T47D (cell line): ENCODE results near the gene CCDC85B.
A peak's percentile ranks its signal among the peaks of the same experiment; 100 is the strongest.
"Not testable (repeated sequence)": the region's sequence is repeated elsewhere in the genome, so short reads cannot be mapped to it uniquely, and the experiment has no call there.

Experiments
- DNase-seq, 2 experiments: peaks; one replicate each; pipeline versions ENCODE4 v3.0.0 to v3.0.0-alpha.2; 2011 to 2012; ENCODE audit warnings: low read depth in 1 of 2, low spot score in 1 of 2
- JUND ChIP-seq: IDR thresholded peaks from 2 replicates; pipeline ENCODE4 v1.6.1; 2012; ENCODE audit warnings: low read depth
- in situ Hi-C: cut with HindIII; loops from 2 replicates; pipeline ENCODE4 v1.10.0; 2016; ENCODE audit warnings: low sequenced_read_pairs, low pct_unique_long_range_greater_than_20kb

The CCDC85B gene

DNA sequence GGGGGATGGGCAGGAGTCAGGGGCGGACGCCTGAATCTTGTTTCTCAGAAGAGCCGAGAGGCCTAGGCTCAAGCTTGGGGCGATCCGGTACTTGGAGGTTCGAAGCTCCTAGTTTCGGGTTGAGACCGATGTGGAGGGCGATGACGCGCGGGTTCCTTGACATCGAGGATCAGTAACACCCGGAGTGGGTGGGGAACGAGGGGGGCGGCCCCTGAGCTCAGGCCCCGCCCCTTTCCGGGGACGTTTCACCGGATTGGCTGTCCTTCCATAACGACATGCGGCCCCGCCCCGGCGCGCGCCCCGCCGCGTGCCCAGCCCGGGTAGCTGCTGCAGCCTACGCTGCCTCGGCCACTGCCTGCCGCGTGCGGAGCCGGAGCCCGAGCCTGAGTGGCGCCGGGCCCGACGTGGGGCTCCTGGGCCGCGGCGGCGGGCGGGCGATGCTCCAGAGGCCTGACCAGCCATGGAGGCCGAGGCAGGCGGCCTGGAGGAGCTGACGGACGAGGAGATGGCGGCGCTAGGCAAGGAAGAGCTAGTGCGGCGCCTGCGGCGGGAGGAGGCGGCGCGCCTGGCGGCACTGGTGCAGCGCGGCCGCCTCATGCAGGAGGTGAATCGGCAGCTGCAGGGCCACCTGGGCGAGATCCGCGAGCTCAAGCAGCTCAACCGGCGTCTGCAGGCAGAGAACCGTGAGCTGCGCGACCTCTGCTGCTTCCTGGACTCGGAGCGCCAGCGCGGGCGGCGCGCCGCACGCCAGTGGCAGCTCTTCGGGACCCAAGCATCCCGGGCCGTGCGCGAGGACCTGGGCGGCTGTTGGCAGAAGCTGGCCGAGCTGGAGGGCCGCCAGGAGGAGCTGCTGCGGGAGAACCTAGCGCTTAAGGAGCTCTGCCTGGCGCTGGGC lies at the start of gene CCDC85B:
CCDC85B (plus strand) TSS at position 350 of the 895 bp plus-strand sequence; CDS start at position 461, 111 bp downstream.
- peak; percentile 97 to 99 for DNase-seq
- no peak for TF ChIP-seq JUND
- in situ Hi-C loops: no loop called here

DNA sequence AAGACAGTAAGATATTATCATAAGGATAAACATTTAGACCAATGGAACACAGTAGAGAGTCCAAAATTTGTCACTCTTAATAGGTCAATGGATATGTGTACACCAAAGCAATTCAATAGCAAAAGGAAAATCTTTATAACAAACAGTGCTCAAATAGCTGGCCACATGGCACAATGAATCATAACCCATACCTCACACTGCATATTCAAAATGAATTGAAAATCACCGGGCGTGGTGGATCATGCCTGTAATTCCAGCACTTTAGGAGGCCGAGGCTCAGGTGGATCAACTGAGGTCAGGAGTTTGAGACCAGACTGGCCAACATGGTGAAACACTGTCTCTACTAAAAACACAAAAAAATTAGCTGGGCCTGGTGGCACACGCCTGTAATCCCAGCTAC lies 48.3 kb upstream of the CCDC85B start:
- in situ Hi-C loops: no loop called here
- peak in 1 of 2 experiments; percentile 24 for DNase-seq
- TF ChIP-seq JUND: no peak

DNA sequence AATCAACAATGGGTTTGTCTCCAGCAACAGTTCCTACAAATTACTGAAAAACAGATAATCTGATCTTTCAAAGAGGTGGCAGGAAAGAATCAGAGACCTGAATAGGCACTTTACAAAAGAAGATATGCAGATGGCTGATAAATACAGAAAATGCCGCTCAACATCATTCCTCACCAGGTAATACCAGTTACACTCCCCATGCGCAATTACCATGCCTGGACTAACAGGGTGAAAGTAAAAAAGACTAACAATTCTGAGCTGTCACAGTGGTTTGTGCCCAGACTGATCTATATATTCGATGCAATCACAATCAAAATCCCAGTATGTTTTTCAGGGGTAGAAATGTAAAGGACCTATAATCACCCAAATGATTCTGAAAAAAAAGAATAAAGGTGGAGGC lies 46.7 kb upstream of the CCDC85B start:
- in situ Hi-C loops: no loop called here
- no peak for TF ChIP-seq JUND
- peak in 1 of 2 experiments; percentile 58 for DNase-seq

DNA sequence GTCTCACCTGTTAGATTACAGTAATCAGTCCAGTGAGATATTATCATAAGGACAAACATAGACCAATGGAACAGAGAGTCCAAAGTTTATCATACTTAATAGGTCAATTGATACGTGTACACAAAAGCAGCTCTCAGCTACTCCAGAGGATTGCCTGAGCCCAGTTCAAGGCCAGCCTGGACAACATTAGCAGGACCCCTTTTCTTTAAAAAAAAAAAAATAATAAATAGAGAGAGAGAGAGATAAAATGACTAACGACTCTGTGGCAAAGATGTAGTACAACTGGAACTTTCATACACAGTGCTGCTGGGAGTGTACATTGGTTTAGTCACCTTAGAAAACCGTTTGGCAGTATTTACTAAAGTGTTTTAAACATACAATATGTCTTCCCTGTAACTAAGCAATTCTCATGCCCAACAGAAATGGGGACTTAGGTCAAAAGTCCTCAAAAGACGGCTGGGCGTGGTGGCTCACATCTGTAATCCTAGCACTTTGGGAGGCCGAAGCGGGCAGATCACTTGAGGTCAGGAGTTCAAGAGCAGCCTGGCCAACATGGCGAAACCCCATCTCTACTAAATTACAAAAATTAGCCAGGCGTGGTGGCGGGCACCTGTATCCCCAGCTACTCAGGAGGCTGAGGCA lies 46.1 kb upstream of the CCDC85B start:
- in situ Hi-C loops: no loop called here
- no peak for DNase-seq
- TF ChIP-seq JUND: no peak

DNA sequence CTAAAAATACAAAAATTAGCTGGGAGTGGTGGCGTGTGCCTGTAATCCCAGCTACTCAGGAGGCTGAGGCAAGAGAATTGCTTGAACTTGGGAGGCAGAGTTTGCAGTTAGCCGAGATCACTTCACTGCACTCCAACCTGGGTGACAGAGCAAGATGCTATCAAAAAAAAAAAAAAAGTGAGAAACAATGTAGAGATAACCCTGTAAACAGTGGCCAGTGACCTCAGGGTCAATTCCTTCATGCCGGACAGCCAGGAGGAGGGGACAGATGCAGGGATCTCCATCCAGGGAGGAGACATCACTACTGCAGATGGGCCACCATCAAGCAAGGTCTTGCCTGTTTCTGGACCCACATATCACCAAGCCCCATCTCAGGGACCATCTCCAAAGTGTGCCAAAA lies 42.7 kb upstream of the CCDC85B start:
- DNase-seq: no peak
- in situ Hi-C loops: no loop called here

DNA sequence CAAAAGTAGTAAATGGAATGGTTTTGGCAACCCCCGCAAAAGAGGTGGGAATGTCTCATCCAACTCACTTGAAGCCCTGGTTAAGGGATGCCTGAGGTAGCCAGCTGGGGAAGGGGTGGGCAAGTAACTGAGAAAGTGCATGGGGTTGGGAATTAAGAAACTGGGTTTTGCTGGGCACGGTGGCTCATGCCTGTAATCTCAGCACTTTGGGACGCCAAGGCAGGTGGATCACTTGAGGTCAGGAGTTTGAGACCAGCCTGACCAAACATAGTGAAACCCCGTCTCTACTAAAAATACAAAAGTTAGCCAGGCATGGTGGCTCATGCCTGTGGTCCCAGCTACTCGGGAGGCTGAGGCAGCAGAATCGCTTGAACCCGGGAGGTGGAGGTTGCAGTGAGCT lies 41.8 kb upstream of the CCDC85B start:
- DNase-seq, in situ Hi-C loops: not testable (repeated sequence)

More for the DNA sequence above, 42.7 kb upstream of the CCDC85B start:
- TF ChIP-seq JUND: no peak

DNA sequence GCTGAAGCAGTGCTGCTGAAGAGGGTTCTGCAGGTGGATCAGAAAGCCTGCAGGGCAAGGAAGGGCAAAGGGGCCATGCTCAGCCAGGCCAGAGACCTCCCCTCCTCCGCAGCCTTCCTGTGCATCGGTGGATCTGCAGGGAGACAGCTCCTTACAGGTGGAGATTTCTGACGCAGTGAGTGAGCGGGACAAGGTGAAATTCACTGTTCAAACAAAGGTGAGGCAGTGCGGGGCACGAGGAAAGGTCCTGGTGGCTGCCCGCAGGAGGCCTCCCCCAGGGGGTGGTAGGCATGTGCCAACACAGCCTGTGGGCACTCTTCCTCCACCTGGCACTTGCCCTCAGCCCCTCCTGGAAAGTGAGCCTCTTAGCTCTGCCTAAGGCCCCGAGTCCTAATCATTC lies 41.1 kb upstream of the CCDC85B start:
- no peak for DNase-seq
- TF ChIP-seq JUND: no peak
- in situ Hi-C loops: no loop called here

DNA sequence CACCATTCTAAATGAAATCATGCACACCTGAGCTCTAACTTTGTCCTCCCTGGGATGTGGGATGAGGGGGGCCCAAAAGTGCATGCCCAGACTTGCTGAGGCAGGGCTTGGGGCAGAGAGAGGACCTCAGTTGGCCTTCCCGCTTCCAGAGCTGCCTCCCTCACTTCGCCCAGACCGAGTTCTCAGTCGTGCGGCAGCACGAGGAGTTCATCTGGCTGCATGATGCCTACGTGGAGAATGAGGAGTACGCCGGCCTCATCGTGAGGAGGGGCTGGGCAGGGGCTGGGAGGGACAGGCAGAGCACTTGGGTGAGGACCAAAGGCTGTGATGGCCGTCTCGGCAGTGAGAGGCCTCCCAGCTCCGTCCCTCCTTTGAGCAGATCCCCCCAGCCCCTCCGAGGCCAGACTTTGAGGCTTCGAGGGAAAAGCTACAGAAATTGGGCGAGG lies 40.7 kb upstream of the CCDC85B start:
- DNase-seq: no peak
- TF ChIP-seq JUND: no peak
- in situ Hi-C loops: no loop called here

DNA sequence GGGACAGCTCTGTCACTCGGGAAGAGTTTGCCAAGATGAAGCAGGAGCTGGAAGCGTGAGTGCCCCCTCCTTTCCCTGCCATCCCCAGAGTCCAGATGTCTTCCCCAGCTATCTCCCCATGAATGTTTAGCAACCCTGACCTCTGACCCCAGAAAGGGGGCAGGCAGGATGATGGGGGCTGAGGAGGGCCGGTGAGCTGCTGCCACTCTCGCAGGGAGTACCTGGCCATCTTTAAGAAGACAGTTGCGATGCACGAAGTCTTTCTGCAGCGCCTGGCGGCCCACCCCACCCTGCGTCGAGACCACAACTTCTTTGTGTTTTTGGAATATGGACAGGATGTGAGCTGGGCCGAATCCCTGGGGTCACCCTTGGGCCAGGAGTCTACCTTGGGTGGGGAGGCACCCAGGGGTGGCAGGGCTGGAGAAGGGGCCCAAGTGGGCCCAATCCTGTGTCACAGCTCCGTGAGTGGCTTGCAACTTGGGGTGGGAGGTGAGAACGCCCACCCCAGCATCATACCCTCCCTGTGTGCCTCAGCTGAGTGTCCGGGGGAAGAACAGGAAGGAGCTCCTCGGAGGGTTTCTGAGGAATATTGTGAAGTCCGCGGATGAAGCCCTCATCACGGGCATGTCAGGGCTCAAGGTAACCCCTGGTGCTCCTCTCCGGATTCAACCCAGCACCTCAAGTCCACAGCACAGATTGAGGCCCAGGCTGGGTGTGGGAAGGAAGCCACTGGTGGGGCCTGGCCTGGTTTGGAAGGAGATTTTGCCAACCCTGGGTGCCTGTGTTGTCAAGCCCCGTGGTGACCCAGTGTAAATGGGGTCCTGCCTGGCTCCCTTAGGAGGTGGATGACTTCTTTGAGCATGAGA lies 40.0 kb upstream of the CCDC85B start:
- TF ChIP-seq JUND: no peak
- no peak for DNase-seq
- in situ Hi-C loops: no loop called here

DNA sequence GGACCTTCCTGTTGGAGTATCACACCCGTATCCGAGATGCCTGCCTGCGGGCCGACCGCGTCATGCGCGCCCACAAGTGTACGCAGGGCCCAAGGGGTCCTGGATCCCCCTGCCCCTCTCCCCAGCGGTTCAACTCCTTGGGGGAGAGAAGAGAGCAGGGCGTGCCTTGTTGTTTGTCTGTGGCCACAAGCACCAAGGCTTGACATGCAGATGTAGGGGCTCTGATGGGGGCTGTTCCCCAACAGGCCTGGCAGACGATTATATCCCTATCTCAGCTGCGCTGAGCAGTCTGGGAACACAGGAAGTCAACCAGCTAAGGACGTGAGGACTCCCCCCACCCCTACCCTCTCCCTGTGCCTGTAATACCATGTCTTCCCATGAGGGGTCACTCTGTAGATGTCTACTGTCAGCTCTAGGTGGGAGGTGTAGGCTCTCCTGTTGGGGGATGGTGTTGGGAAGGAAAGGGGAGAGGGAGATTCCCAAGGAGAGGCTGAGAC lies 39.3 kb upstream of the CCDC85B start:
- in situ Hi-C loops: no loop called here
- no peak for TF ChIP-seq JUND
- DNase-seq: no peak

DNA sequence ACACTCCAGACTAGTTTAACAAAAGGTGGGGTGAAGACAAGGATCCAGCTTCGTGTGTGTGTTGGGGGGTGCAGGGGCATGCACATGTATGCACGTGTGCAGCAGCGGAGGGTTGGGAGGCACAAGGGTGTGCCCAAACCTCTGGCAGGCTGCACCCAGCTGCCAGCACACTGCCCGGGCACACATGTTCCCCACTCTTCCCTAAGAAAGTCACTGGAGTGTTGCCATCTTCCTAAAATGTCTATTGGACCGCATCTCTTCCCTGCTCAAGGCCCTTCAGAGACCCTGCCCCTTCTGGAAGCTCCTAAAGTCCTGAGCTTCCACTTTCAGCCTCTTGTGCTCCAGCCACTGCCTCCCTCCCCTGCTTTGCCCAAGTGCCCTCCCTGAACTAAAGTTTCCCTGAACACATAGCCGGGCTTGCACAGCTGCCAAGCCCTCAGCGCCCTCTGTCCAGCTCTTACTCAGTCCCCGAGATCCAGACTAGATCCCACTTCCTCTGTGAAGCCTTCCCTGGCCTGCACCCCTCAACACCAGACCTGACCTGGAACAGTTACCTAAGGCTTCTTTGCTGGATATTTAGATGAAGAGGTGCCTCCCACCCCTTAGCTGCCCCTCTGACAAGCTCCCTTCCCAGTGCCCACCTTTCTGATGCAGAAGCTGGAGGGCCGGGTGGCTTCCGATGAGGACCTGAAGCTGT lies 38.5 kb upstream of the CCDC85B start:
- TF ChIP-seq JUND: no peak
- in situ Hi-C loops: no loop called here
- no peak for DNase-seq

DNA sequence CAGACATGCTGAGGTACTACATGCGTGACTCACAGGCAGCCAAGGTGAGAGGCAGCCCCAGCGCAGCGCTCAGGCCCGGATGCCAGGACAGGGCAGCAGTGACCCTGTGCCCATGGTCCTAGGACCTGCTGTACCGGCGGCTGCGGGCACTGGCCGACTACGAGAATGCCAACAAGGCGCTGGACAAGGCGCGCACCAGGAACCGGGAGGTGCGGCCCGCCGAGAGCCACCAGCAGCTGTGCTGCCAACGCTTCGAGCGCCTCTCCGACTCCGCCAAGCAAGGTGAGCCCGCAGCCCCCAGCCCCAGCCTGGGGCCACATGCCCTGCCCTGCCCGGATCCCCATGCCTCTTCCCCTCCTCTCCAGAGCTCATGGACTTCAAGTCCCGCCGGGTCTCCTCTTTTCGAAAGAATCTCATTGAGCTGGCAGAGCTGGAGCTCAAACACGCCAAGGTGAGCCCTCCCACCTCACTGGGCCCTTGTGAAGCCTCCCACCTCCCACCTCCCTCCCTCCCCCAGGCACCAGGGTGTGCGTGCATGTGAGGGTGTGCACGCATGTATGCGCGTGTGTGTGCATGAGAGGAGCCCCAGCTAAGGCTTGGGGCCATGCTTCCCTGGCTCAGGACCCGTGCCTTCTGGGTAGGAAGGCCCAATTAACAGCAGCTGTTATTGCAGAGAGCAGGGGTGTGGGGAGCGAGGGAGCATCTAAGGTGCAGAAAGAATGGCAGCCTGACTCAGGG lies 37.8 kb upstream of the CCDC85B start:
- no peak for DNase-seq
- TF ChIP-seq JUND: no peak
- in situ Hi-C loops: no loop called here
